Lung (tissue), 12 donors: ENCODE measurements around the gene CARNS1. TPM values are rescaled to one million over a fixed set of nuclear protein-coding genes. Genes with fewer than 3 reads are reported as not detected.

Source experiments
- ATAC-seq: fragments of 200-7000 bp; cut with Tn5 transposase; one replicate; pipeline ENCODE4 v1.9.1; 2020; ENCODE audit warnings: moderate number of reproducible peaks; ENCODE audit not compliant: insufficient read depth, low FRiP score
- DNase-seq, 3 donors: peaks; one replicate each; pipeline ENCODE4 v3.0.0-alpha.2; 2013 to 2017
- H3K27ac ChIP-seq, 2 donors: one replicate each; pipeline ENCODE4 v1.5.1; 2013; ENCODE audit warnings: mild to moderate bottlenecking in 2 of 2, moderate library complexity in 2 of 2, control low read depth in 1 of 2, inconsistent platforms in 1 of 2, low read depth in 1 of 2, low read length in 1 of 2
- H3K27me3 ChIP-seq, 3 donors: one replicate each; pipeline ENCODE4 v1.5.1; 2013; ENCODE audit warnings: low read length in 2 of 3; ENCODE audit not compliant: control insufficient read depth in 3 of 3, insufficient read depth in 3 of 3
- H3K36me3 ChIP-seq, 4 donors: one replicate each; pipeline ENCODE4 v1.5.1; 2013; ENCODE audit warnings: low read length in 4 of 4, mild to moderate bottlenecking in 1 of 4, moderate library complexity in 1 of 4; ENCODE audit not compliant: control insufficient read depth in 4 of 4, insufficient read depth in 4 of 4
- H3K4me1 ChIP-seq, 5 donors: one replicate each; pipeline ENCODE4 v1.5.1; 2013; ENCODE audit warnings: low read length in 5 of 5, mild to moderate bottlenecking in 2 of 5, moderate library complexity in 1 of 5; ENCODE audit not compliant: control insufficient read depth in 5 of 5, insufficient read depth in 5 of 5
- H3K4me3 ChIP-seq: one replicate; pipeline ENCODE4 v1.5.1; 2013; ENCODE audit warnings: mild to moderate bottlenecking, control low read depth, moderate library complexity
- H3K9ac ChIP-seq, 2 donors: one replicate each; pipeline ENCODE4 v1.5.1; 2013; ENCODE audit warnings: low read length in 2 of 2, control low read depth in 1 of 2; ENCODE audit not compliant: insufficient read depth in 1 of 2
- H3K9me3 ChIP-seq, 4 donors: one replicate each; pipeline ENCODE4 v1.5.1; 2013; ENCODE audit warnings: low read length in 3 of 4, mild to moderate bottlenecking in 1 of 4, moderate library complexity in 1 of 4; ENCODE audit not compliant: control insufficient read depth in 4 of 4, insufficient read depth in 3 of 4
- WGBS, 2 donors: extraction: QIAGEN DNeasy Blood & Tissue Kit; methylation state at CpG; one replicate each; pipeline ENCODE4 v1.1.7; 2013; 5-methylcytosine and 5-hydroxymethylcytosine counted together
- polyA plus RNA-seq, 2 donors: library from polyadenylated mRNA; stranded (reverse); fragments of 200-250 nt; gene quantifications; one replicate each; pipeline ENCODE4 v1.2.1, GENCODE V29; 2013
- total RNA-seq, 2 donors: library from RNA; depleted of rRNA in 1 of 2; stranded (reverse); fragments of >200 nt in 1 of 2; gene quantifications; one replicate each; pipeline ENCODE4 v1.2.1, GENCODE V29; 2014 to 2021
- TF ChIP-seq, protein P1 (sequence below): IDR thresholded peaks from 2 replicates; pipeline ENCODE4 v1.5.1; 2012; ENCODE audit warnings: mild to moderate bottlenecking; ENCODE audit errors: control extremely low read depth, extremely low read depth
- donor health status: control.
- donor health status: control.
- donor health status: Bipolar disorder and iron deficiency.
- donor health status: healthy.
- donor health status: DM: yes; HTN: yes; CAD: no.

CARNS1 gene
- total and polyA plus RNA-seq, 4 donors, result 0.15 to 1.7 (median 1.4) TPM

GRCh38 chr11:67453816-67454732 lies 38.6 kb downstream of the CARNS1 start:
- TF ChIP-seq, protein P1, sequence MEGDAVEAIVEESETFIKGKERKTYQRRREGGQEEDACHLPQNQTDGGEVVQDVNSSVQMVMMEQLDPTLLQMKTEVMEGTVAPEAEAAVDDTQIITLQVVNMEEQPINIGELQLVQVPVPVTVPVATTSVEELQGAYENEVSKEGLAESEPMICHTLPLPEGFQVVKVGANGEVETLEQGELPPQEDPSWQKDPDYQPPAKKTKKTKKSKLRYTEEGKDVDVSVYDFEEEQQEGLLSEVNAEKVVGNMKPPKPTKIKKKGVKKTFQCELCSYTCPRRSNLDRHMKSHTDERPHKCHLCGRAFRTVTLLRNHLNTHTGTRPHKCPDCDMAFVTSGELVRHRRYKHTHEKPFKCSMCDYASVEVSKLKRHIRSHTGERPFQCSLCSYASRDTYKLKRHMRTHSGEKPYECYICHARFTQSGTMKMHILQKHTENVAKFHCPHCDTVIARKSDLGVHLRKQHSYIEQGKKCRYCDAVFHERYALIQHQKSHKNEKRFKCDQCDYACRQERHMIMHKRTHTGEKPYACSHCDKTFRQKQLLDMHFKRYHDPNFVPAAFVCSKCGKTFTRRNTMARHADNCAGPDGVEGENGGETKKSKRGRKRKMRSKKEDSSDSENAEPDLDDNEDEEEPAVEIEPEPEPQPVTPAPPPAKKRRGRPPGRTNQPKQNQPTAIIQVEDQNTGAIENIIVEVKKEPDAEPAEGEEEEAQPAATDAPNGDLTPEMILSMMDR, result no peak
- H3K27ac ChIP-seq, result no peak overlapping the region
- no peaks in the 10 kb centered on the region for H3K27me3 ChIP-seq
- H3K4me3 ChIP-seq, result no peak overlapping the region
- DNase-seq, result no peak
- H3K9me3 ChIP-seq, result no peaks in the 10 kb centered on the region
- ATAC-seq, result no peak
- no peak overlapping the region for H3K9ac ChIP-seq
- 87 to 88% methylated on average over 18 to 21 of the region's 21 CpGs for WGBS, 2 donors
- no peaks in the 10 kb centered on the region for H3K4me1 ChIP-seq
- no peaks in the 10 kb centered on the region for H3K36me3 ChIP-seq

DNA sequence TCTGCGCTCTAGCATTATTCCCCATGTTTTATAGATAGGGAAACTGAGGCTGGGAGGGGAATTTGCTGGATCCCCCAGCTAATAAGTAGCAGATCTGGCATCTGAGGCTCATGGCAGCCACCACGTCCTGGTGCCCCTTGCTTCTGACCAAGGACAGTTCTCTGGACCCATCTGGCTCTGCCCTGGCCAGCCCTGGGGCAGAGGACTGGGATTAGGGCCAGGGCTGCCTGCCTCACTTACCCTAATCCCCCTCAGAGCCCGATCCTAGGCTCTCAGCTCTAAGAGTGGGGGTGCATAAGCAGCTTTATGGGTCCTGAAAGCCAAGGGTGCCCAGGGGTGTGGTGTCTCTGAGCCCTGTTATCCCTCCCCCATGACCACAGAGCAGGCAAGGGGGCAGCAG lies 39.6 kb downstream of the CARNS1 start, which contains the start of gene CABP4:
CABP4 (plus strand) TSS at position 301 of the 400 bp plus-strand sequence; CDS start at position 371, 70 bp downstream.
- DNase-seq (no peak), ATAC-seq (no peak)
- Histone ChIP-seq H3K4me1 (no peaks in the 10 kb centered on the region), H3K9ac (no peak within 1 kb of the TSS), H3K36me3 (no peaks in the 10 kb centered on the region), H3K9me3 (no peaks in the 10 kb centered on the region), H3K27ac (no peak within 1 kb of the TSS), H3K27me3 (no peaks in the 10 kb centered on the region), H3K4me3 (no peak within 1 kb of the TSS)
- WGBS, 2 donors, result 89 to 94% methylated on average over 3 of the region's 3 CpGs
- TF ChIP-seq, protein P1, result no peak

GRCh38 chr11:67456068-67456705 lies 40.7 kb downstream of the CARNS1 start:
- H3K9ac ChIP-seq, result no peak overlapping the region
- no peak overlapping the region for H3K27ac ChIP-seq
- no peaks in the 10 kb centered on the region for H3K27me3 ChIP-seq
- TF ChIP-seq, protein P1, result no peak
- no peak for ATAC-seq
- H3K9me3 ChIP-seq, result no peaks in the 10 kb centered on the region
- H3K4me3 ChIP-seq, result no peak overlapping the region
- no peaks in the 10 kb centered on the region for H3K4me1 ChIP-seq
- no peak for DNase-seq
- no peaks in the 10 kb centered on the region for H3K36me3 ChIP-seq
- WGBS, 2 donors, result 83 to 91% methylated on average over 24 to 25 of the region's 25 CpGs
